Transverse colon (tissue), 4 donors: ENCODE data around the gene ASTL. TPM values are rescaled to one million over a fixed set of nuclear protein-coding genes. Genes with fewer than 3 reads are reported as not detected.

ENCODE experiments used
- DNase-seq: peaks from one replicate; pipeline ENCODE4 v3.0.0-alpha.2; 2019
- H3K27ac ChIP-seq, 4 donors: fragments of 200-600 bp; sonication (generic); 2 replicates each; pipeline ENCODE4 v1.5.1; 2016 to 2018; ENCODE audit warnings: inconsistent platforms in 4 of 4
- H3K27me3 ChIP-seq: fragments of 200-600 bp; sonication (generic); 2 replicates; pipeline ENCODE4 v1.5.1; 2017; ENCODE audit warnings: inconsistent platforms
- H3K36me3 ChIP-seq, 4 donors: fragments of 200-600 bp; sonication (generic); 2 replicates each; pipeline ENCODE4 v1.5.1; 2017 to 2019; ENCODE audit warnings: inconsistent platforms in 4 of 4
- H3K4me1 ChIP-seq, 4 donors: fragments of 200-600 bp; sonication (generic); 2 replicates each; pipeline ENCODE4 v1.5.1; 2017 to 2020; ENCODE audit warnings: inconsistent platforms in 4 of 4
- H3K4me3 ChIP-seq, 4 donors: fragments of 200-600 bp; sonication (generic); 1 replicate in 1 of 4; 2 replicates in 3 of 4; pipeline versions ENCODE4 v1.5.1 to v1.6.1; 2017 to 2019; ENCODE audit warnings: inconsistent platforms in 4 of 4
- H3K9me3 ChIP-seq, 2 donors: fragments of 200-600 bp; sonication (generic); 2 replicates each; pipeline ENCODE4 v1.5.1; 2017 to 2019; ENCODE audit warnings: inconsistent platforms in 2 of 2
- EP300 ChIP-seq: sonication (generic); formaldehyde crosslinking; IDR thresholded peaks from one replicate; pipeline ENCODE4 v1.6.1; 2017; ENCODE audit warnings: antibody characterized with exemption, low read depth
- POLR2A ChIP-seq: fragments of 450-650 bp; IDR thresholded peaks from one replicate; pipeline ENCODE4 v1.6.1; 2016; ENCODE audit warnings: antibody characterized with exemption, mild to moderate bottlenecking, moderate library complexity
- POLR2AphosphoS5 ChIP-seq, 3 donors: sonication (generic); formaldehyde crosslinking; IDR thresholded peaks; one replicate each; pipeline ENCODE4 v1.6.1; 2016; ENCODE audit warnings: antibody characterized with exemption in 3 of 3
- WGBS, 2 donors: methylation state at CpG; one replicate each; pipeline ENCODE4 v1.1.5; 2018; ENCODE audit warnings: low coverage in 1 of 2; 5-methylcytosine and 5-hydroxymethylcytosine counted together
- in situ Hi-C, 4 donors: fragments of 200-750 bp; cut with MboI; loops; one replicate each; pipeline versions ENCODE4 v1.15.0 to v1.15.1; 2017; ENCODE audit warnings: low sequenced_read_pairs in 3 of 4, low pct_ligation_motif_present in 1 of 4, low pct_unique_long_range_greater_than_20kb in 1 of 4
- intact Hi-C: fragments of 100-400 bp; cut with DNase I; formaldehyde crosslinking; loops from one replicate; pipeline ENCODE4 v1.15.1; 2023; ENCODE audit warnings: low total_unique reads
- total RNA-seq, 4 donors: library from RNA; depleted of rRNA; stranded (reverse); fragments of >200 nt; gene quantifications; one replicate each; pipeline ENCODE4 v1.1.0, GENCODE V29; 2016
- TF ChIP-seq, protein P1 (sequence below), 5 experiments: fragments of 200-600 bp in 3 of 5; fragments of 450-650 bp in 2 of 5; sonication (generic) in 3 of 5; IDR thresholded peaks; 1 replicate in 2 of 5; 2 replicates in 3 of 5; pipeline ENCODE4 v1.5.1; 2016 to 2017; ENCODE audit warnings: antibody characterized with exemption in 5 of 5, inconsistent platforms in 3 of 5, mild to moderate bottlenecking in 2 of 5, moderate library complexity in 1 of 5

ASTL gene
- total RNA-seq, 4 donors from 2014 or later, result 0.95 TPM; not detected in 3

DNA sequence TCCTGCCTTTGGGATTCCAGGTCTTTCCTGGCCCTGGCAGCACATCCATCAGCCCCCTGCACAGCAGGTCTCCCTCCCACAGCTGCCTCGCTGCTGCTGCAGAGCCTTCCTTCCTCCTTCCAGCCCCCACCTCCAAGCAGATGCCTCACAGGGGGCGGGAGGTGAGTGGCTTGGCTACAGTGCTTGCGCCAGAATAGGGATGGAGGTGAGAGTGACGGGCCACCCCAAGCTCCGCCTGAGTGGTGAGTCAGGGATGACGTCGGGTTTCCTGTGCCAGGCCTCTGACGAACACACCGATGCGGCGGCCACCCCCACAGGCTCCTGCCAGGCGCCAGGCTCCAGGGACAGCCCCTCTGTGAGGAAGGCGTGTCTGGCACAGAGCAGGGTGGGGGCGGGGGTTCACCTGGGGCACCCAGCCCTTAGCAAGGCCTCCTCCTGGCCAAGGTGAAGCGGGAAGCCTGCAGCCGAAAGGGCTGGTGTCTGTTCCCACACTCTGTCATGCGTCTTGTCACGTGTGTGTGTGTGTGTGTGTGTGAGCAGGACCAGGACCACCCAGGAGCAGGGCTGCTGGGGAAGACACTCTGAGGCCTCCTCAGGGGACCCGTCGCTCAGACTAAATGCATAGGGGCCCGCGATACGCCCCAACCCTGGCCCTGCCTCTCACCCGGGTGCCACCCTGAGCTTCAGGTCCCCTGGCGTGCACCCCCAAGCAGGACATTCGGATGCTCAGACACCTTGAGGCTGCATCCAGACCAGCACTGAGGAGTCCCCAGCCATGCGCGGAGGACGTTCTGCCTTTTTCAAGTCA is 10.3 kb upstream of the ASTL start:
- intact Hi-C loops, result no loop called here
- 54% methylated on average over 25 of the region's 29 CpGs; no CpG with 5 or more reads in 1 of the 2 donors for WGBS, 2 donors
- H3K27me3 ChIP-seq, result no peaks in the 10 kb centered on the region
- no peaks in the 10 kb centered on the region for H3K9me3 ChIP-seq
- peak; percentile 88 for DNase-seq
- TF ChIP-seq POLR2A (peak; percentile 34), POLR2AphosphoS5 (IDR thresholded peaks at IDR 0.05) (peak in 2 of 3 donors; percentile 51 to 55), EP300 (no peak)
- in situ Hi-C loops, result no loop called here
- no peaks in the 10 kb centered on the region for H3K36me3 ChIP-seq
- H3K4me1 ChIP-seq, result peaks cover 7 to 25% (median 14%) of the 10 kb centered on the region in 4 donors
- peak overlapping the region; percentile 7 to 47 (median 36) for H3K27ac ChIP-seq
- H3K4me3 ChIP-seq, result no peak overlapping the region

DNA sequence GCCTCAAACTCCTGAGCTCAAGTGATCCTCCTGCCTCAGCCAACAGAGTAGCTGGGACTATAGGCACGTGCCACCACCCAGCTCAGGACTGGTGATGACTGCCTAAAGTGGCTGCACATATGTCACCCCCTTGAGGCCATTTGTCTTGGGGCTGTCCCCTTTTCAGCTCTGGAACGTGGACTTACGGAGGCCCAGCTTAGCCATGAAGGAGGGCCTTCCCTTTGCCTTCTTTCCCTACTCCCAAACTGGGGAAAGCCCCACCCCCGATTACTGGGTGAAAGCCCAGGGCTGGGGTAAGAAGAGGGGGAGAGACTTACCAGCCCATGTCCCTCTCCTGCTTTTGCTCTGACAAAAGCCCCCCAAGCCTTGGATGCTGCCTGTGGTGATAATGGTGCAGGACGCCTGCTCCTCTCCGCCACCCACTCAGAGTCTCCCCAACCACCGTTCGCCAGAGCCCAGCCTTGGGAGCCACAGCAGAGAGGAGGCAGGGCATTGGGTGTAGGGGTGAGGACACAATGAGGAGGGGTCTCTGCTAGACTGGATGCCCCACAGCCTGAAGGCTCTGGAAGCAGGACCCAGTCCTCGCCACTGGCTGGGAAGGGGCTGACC is 9.4 kb upstream of the ASTL start:
- TF ChIP-seq POLR2AphosphoS5 (IDR thresholded peaks at IDR 0.05) (no peak), EP300 (no peak), POLR2A (no peak)
- TF ChIP-seq, protein P1, sequence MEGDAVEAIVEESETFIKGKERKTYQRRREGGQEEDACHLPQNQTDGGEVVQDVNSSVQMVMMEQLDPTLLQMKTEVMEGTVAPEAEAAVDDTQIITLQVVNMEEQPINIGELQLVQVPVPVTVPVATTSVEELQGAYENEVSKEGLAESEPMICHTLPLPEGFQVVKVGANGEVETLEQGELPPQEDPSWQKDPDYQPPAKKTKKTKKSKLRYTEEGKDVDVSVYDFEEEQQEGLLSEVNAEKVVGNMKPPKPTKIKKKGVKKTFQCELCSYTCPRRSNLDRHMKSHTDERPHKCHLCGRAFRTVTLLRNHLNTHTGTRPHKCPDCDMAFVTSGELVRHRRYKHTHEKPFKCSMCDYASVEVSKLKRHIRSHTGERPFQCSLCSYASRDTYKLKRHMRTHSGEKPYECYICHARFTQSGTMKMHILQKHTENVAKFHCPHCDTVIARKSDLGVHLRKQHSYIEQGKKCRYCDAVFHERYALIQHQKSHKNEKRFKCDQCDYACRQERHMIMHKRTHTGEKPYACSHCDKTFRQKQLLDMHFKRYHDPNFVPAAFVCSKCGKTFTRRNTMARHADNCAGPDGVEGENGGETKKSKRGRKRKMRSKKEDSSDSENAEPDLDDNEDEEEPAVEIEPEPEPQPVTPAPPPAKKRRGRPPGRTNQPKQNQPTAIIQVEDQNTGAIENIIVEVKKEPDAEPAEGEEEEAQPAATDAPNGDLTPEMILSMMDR (IDR thresholded peaks at IDR 0.05), result no peak
- H3K4me1 ChIP-seq, result peaks cover 7 to 25% (median 15%) of the 10 kb centered on the region in 4 donors
- no peak overlapping the region for H3K4me3 ChIP-seq
- H3K36me3 ChIP-seq, result no peaks in the 10 kb centered on the region
- intact Hi-C loops (no loop called here), in situ Hi-C loops (no loop called here)
- DNase-seq, result peak; percentile 6
- H3K27ac ChIP-seq, result peak overlapping the region in 3 of 4 donors; percentile 25 to 46 (median 35)
- no peaks in the 10 kb centered on the region for H3K27me3 ChIP-seq
- no peaks in the 10 kb centered on the region for H3K9me3 ChIP-seq
- 74% methylated on average over 9 of the region's 9 CpGs; no CpG with 5 or more reads in 1 of the 2 donors for WGBS, 2 donors

GRCh38 chr2:96146881-96147592 is 8.7 kb upstream of the ASTL start:
- no peaks in the 10 kb centered on the region for H3K36me3 ChIP-seq
- intact Hi-C loops (no loop called here), in situ Hi-C loops (no loop called here)
- peak; percentile 6 for DNase-seq
- H3K27ac ChIP-seq, result peak overlapping the region; percentile 61 to 80 (median 66)
- no peaks in the 10 kb centered on the region for H3K27me3 ChIP-seq
- TF ChIP-seq EP300 (no peak), POLR2A (no peak)
- TF ChIP-seq, protein P1 (IDR thresholded peaks at IDR 0.05), result no peak
- 82% methylated on average over 8 of the region's 9 CpGs; no CpG with 5 or more reads in 1 of the 2 donors for WGBS, 2 donors
- no peaks in the 10 kb centered on the region for H3K9me3 ChIP-seq
- H3K4me3 ChIP-seq, result no peak overlapping the region
- peaks cover 7 to 25% (median 15%) of the 10 kb centered on the region in 4 donors for H3K4me1 ChIP-seq

- Histone ChIP-seq H3K4me1 (peaks cover 7 to 25% (median 15%) of the 10 kb centered on the region in 4 donors), H3K36me3 (no peaks in the 10 kb centered on the region), H3K4me3 (no peak overlapping the region), H3K27ac (peak overlapping the region; percentile 61 to 80 (median 66)), H3K9me3 (no peaks in the 10 kb centered on the region), H3K27me3 (no peaks in the 10 kb centered on the region)
- 50 to 61% methylated on average over 5 to 20 of the region's 20 CpGs for WGBS, 2 donors
- TF ChIP-seq POLR2AphosphoS5 (IDR thresholded peaks at IDR 0.05) (peak in 1 of 3 donors; percentile 55), POLR2A (no peak)
- intact Hi-C loops (no loop called here), in situ Hi-C loops (no loop called here)
- DNase-seq, result peak; percentile 73
Observed at GRCh38 chr2:96146153-96146880, 8.0 kb upstream of the ASTL start.
